Activated T-cell treated with anti-CD3 and anti-CD28 coated beads for 24 hours (primary cell): Measurements from ENCODE around the gene PXYLP1.

ENCODE experiments used
- DNase-seq: peaks from one replicate; pipeline ENCODE4 v3.0.0-alpha.2; 2020; ENCODE audit warnings: low read depth

Gene PXYLP1

DNA sequence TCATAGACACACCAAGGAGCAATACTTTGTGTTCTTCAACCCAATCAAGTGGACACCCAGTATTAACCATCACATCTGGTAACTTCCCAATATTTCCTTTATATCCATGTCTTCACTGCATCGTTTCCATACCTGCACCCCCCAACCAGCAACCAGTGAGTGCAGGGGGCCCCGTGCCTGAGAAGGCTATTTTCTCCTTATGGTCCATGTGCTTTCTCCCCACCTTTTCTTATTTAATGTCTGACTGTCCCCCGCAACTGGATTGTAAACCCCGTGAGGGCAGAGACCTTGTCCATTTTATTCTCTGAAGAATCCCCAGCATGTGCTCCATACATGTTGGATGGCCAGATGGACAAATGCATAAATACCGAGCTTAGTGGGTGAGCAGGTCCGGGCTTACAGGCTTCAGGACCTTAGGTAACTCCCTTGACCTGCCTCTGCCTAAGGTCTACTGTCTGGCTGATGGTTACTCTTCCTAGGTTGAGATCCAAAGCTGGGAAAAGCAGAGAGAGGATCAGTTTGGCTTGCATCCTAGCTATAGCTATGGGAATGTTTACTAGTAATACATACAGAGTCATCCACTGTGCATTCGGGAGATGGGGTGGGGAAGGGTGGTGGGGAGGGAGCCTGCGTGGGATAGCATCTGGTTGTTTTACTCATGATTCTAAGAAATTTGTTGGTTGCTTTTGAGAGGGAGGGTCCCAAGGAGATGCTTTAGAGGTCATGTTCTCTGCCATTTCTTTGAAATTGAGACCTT lies 41.5 kb downstream of the PXYLP1 start:
- no peak for DNase-seq

DNA sequence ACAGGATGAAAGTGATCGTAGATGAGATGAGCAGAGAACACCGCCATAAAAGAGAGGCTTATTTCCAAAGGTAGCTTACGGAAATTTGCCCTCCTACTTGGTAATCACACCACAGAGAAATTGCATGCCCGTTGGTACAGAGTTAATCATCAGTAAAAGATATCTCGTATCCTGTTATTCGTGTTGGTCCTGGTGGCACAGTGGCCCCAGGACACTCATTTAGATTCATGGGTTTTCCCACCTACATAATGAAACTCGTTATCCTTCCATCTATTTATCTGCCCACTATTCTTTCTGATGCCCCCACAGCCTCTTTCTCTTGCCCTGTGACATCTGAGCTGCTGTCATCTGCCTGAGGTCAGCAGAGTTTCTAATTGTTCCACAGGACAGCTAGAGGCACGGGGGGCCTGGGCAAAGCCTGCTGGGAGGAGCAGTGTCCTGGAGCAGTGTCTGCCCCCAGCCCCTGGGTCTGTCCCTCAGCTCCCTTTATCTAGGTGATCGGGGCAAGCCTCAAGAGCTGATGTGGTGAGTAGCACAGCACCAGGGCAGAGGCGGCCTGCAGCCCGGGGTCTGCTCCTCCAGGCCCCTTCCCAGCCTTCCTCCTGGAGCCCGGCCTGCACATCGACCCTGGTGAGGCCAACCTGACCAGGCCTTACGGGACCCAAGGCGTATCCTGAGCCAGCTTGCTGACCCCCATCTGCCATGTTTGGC lies 42.2 kb downstream of the PXYLP1 start:
- DNase-seq: no peak

GRCh38 chr3:141274411-141275031 lies 42.9 kb downstream of the PXYLP1 start:
- DNase-seq: no peak

GRCh38 chr3:141275032-141275422 lies 43.4 kb downstream of the PXYLP1 start:
- no peak for DNase-seq

- no peak for DNase-seq
Observed at GRCh38 chr3:141275511-141275910, 43.9 kb downstream of the PXYLP1 start.

- no peak for DNase-seq
Observed at GRCh38 chr3:141275973-141276372, 44.3 kb downstream of the PXYLP1 start.

DNA sequence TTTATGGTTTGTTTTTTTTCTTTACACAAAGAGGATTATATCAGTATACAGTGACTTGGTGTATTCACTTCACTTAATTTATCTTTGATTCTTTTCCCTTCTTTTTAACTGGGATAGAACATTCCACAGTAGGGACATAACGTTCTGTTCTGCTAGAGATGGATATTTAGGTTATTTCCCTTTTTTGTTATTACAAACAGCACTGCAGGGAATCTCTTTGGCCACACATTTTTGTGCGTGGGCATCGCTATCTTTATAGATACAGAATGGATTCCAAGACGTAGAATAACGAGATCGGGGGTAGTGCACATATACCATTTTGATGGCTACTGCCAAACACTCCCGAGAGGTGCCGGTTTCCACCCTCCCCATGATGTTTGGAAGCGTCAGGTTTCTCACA lies 44.8 kb downstream of the PXYLP1 start:
- DNase-seq: no peak

DNA sequence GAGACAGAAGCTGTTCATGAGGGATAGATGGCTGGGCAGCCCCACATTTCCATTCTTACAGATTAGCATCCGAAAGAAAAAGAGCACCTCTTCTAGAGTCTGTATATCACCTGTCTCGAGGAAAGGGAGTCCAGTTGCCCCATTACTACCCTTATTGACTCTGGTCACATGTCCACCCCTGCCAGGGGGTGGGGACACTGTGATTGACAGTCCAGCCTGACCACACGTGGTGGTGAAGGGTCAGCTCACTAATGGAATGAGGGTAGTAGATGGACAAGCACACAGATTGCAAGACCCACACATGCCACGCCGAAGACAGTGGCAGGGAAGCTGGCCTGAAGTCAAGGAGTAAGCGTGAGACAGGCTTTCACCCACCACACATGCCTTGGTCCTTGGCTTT lies 45.8 kb downstream of the PXYLP1 start:
- no peak for DNase-seq

- DNase-seq: no peak
Observed at GRCh38 chr3:141278196-141279076, 46.8 kb downstream of the PXYLP1 start.

DNA sequence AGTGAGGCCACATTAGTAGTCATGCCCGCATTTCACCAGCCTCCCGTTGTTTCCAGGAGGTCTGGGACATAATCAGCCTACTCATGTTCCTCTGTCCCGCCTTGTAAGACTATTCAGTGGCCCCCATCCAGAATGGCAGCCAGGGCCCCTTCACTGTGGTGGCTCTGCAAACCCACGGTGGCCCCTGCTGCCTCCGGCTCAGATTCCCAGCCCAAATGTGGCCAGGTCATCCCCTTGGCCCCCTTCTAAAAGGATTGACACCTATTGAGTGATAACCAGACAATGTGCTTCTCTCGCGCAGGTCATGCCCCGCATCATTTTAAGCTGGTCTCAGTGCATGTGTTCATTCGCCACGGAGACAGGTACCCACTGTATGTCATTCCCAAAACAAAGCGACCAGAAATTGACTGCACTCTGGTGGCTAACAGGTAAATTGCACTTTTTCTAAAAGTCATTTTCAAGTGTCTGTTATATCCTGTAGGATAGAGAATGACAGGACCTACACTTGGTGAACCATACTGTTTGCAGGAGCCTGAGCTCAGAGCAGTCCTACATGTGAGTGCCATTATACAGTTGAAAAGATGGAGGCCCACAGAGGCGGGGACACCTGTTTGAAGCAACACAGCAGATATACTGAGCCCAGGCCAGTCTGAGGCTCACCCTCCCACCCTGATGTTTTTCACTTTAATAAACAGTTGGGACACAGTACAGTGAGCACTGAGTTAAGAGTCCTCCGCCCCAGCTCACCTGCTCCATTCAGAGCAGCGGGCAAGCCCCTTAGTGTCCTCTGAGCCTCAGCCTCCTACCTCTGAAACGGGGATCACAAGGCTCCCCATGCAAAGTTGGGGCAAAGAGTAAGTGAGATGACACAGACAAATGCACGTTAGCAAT lies 47.7 kb downstream of the PXYLP1 start:
- no peak for DNase-seq

DNA sequence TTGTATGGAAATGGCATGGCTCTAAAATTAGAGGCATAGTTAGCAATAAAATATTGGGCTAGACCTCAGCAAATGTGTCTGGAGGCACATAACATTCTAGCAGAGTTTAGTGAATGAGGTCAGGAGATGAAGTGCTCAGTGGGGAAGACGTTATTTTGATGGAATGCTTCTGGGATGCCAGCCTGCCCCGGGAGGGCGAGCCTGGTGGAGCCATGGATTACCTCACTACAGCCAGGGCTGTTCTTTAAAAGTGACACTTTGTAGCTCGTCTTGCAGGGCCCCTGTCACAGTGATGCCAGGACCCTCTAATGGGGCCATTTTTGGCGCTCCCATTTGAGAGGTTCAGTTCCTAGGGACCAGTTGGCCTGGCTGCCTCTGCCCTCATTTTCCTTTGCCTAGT lies 48.5 kb downstream of the PXYLP1 start:
- DNase-seq: no peak

DNA sequence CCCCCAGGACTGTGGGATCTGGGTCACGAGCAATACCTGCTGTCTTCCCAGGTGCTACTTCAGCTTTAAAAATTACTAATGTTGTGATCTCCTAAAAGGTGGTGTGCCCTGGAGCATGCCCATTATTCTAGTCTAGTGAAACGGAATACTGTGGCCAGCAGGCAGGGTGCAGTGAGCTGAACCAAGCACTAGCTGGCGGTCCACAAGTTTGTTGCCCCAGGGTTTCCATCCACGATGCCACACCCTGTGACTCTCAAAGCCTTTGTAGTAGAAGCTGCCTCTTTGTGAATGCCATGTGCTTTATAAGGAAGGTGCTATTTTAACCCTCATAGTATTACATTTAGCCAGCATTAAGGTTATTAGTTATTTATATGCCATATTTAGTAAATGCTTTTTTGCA lies 49.1 kb downstream of the PXYLP1 start:
- no peak for DNase-seq

- no peak for DNase-seq
Observed at GRCh38 chr3:141285570-141285969, 53.9 kb downstream of the PXYLP1 start.

DNA sequence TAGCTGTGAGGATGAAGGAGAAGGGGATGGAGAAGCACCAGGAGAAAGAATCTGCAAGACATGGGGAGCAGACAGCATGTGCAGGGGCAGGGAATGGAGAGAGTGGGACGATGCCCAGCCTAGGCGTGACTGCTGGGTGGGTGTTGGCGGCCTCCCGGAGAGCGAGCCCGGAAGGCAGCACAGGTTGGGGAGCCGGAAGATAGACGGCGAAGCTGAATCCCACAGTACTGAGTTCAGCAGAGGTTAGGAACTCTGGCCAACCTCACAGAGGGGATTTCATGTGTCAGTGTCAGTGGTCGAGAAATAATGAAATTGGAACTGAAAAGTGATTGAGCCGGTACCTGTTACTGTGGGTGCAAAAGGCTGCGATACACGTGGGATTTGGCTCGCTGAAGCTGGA lies 55.2 kb downstream of the PXYLP1 start:
- no peak for DNase-seq

GRCh38 chr3:141287326-141287725 lies 55.7 kb downstream of the PXYLP1 start:
- DNase-seq: no peak

GRCh38 chr3:141288336-141288990 lies 56.8 kb downstream of the PXYLP1 start:
- no peak for DNase-seq

DNA sequence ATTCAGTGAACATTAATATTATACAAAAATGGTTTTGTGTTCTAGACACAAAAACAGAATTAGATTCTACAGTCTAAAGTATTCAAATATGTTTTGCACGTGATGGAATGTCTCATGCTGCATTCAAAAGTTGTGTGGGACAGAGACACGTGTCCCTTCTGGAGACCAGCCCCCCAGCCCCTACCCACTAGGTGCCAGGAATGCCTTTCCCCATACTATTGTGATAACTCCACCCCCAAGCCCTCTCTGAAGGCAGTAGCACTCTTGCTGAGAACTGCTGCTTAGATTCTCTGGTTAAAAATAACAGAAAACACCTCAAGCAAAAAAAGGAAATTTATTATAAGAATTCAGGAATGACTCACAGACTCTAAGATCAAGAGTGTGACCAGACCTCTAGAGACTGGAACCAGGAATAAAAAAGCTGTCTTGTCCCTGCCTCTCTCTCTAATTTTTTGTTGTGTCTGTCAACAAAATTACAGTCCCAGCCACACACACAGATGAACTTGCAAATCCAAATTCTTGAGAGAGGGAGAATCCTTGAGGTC lies 57.7 kb downstream of the PXYLP1 start:
- no peak for DNase-seq

DNA sequence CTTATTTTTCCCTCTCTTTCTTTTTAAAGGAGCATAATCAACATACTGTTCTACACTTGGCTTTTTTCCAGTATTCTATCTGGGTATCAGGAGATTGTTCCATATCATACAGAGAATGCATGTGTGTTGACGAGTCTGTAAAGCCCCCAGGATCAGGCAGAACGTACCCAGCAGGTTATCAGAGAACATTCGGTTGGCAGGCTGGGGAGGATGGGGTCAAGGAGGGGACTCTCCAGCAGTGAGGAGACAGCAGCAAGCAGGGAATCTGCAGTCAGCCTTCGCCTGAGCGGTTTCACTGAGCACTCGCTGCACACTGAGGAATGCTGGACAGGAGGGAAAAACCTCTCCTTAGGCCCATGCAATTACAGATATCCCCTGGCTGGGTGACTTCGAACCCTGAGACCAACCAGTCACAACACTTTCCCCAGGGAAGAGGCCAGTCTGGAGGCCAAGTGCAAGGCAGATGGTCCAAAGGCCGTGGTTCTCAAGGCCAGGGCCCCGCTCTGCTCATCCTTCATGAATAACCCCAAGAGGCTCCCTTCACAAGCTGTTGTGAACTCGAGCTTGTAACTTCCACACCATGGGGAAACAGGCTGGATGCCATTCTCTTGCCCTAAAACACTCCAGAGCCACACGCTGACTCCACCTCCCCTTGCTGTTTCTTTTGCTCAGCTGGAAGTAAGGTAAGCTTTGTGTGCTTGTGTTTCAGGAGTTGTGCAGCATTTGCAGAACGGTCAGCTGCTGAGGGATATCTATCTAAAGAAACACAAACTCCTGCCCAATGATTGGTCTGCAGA lies 60.1 kb downstream of the PXYLP1 start:
- no peak for DNase-seq

DNA sequence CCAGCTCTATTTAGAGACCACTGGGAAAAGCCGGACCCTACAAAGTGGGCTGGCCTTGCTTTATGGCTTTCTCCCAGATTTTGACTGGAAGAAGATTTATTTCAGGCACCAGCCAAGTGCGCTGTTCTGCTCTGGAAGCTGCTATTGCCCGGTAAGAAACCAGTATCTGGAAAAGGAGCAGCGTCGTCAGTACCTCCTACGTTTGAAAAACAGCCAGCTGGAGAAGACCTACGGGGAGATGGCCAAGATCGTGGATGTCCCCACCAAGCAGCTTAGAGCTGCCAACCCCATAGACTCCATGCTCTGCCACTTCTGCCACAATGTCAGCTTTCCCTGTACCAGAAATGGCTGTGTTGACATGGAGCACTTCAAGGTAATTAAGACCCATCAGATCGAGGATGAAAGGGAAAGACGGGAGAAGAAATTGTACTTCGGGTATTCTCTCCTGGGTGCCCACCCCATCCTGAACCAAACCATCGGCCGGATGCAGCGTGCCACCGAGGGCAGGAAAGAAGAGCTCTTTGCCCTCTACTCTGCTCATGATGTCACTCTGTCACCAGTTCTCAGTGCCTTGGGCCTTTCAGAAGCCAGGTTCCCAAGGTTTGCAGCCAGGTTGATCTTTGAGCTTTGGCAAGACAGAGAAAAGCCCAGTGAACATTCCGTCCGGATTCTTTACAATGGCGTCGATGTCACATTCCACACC lies 60.9 kb downstream of the PXYLP1 start:
- DNase-seq: no peak
